ENCODE results near the gene SNORC. TPM values are rescaled to one million over a fixed set of nuclear protein-coding genes. Genes with fewer than 3 reads are reported as not detected.

Gene SNORC
- total RNA-seq, 6 experiments from 2014 or later = 0.55 to 1.2 (median 0.67) TPM

GRCh38 chr2:232894251-232894650 lies 24.2 kb downstream of the SNORC start:
- no peak overlapping the region for H3K27ac Mint-ChIP-seq
- no peak overlapping the region for H3K4me3 Mint-ChIP-seq
- no peak for DNase-seq
- H3K4me1 Mint-ChIP-seq (ENCODE audit: low read depth) = peaks cover 18% of the 10 kb centered on the region
- H3K36me3 Mint-ChIP-seq (ENCODE audit: low read depth) = no peaks in the 10 kb centered on the region
- H3K27me3 Mint-ChIP-seq (ENCODE audit: insufficient read depth) = peaks cover 5% of the 10 kb centered on the region
- no peak for TF ChIP-seq CTCF (IDR thresholded peaks at IDR 0.05)
- H3K9me3 Mint-ChIP-seq = no peaks in the 10 kb centered on the region

DNA sequence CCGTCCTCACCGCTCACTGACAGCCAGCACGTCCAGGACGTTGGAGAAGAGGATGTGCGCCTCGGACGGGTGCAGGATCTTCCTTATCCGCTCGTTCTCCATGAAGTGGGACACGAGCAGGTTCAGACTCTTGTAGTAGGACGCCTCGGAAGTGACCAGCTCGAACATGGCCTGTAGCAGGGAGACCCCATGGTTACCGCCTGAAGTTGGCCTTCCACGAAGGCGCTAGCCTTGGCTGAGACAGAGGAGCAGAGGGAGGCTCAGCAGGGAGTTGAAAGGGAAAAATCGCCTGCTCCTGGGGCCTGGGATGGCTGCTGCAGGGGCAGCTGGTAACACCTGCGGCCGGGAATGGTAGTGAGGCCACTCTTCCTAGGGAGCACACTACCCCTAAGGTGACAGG lies 24.7 kb downstream of the SNORC start:
- H3K36me3 Mint-ChIP-seq (ENCODE audit: low read depth) = no peaks in the 10 kb centered on the region
- DNase-seq = no peak
- H3K27ac Mint-ChIP-seq = no peak overlapping the region
- peaks cover 18% of the 10 kb centered on the region for H3K4me1 Mint-ChIP-seq (ENCODE audit: low read depth)
- no peak overlapping the region for H3K4me3 Mint-ChIP-seq
- no peaks in the 10 kb centered on the region for H3K9me3 Mint-ChIP-seq
- TF ChIP-seq CTCF (IDR thresholded peaks at IDR 0.05) = no peak
- H3K27me3 Mint-ChIP-seq (ENCODE audit: insufficient read depth) = peaks cover 5% of the 10 kb centered on the region

GRCh38 chr2:232896111-232896510 lies 26.0 kb downstream of the SNORC start:
- H3K4me3 Mint-ChIP-seq = no peak overlapping the region
- no peaks in the 10 kb centered on the region for H3K36me3 Mint-ChIP-seq (ENCODE audit: low read depth)
- peaks cover 12% of the 10 kb centered on the region for H3K4me1 Mint-ChIP-seq (ENCODE audit: low read depth)
- H3K27ac Mint-ChIP-seq = no peak overlapping the region
- no peaks in the 10 kb centered on the region for H3K9me3 Mint-ChIP-seq
- DNase-seq = no peak
- no peak for TF ChIP-seq CTCF (IDR thresholded peaks at IDR 0.05)
- peaks cover 4% of the 10 kb centered on the region for H3K27me3 Mint-ChIP-seq (ENCODE audit: insufficient read depth)

GRCh38 chr2:232896720-232897597 lies 26.9 kb downstream of the SNORC start:
- Mint-ChIP-seq H3K36me3 (ENCODE audit: low read depth) (no peaks in the 10 kb centered on the region), H3K27ac (no peak overlapping the region), H3K27me3 (ENCODE audit: insufficient read depth) (peaks cover 2% of the 10 kb centered on the region; the same call in 1 of the 2 replicates), H3K4me3 (no peak overlapping the region), H3K4me1 (ENCODE audit: low read depth) (peaks cover 11% of the 10 kb centered on the region), H3K9me3 (no peaks in the 10 kb centered on the region)
- no peak for DNase-seq
- no peak for TF ChIP-seq CTCF (IDR thresholded peaks at IDR 0.05)

GRCh38 chr2:232897598-232898408 lies 27.7 kb downstream of the SNORC start:
- H3K4me3 Mint-ChIP-seq = no peak overlapping the region
- H3K4me1 Mint-ChIP-seq (ENCODE audit: low read depth) = peaks cover 12% of the 10 kb centered on the region
- no peak overlapping the region for H3K27ac Mint-ChIP-seq
- H3K9me3 Mint-ChIP-seq = no peaks in the 10 kb centered on the region
- no peaks in the 10 kb centered on the region for H3K36me3 Mint-ChIP-seq (ENCODE audit: low read depth)
- TF ChIP-seq CTCF (IDR thresholded peaks at IDR 0.05) = no peak
- DNase-seq = no peak
- H3K27me3 Mint-ChIP-seq (ENCODE audit: insufficient read depth) = peaks cover 2% of the 10 kb centered on the region; the same call in 1 of the 2 replicates

Measured in HFFc6 (cell line).